HG02571 (cell line): ENCODE data around the gene NRCAM.

Source experiments
- ATAC-seq: cut with Tn5 transposase; IDR thresholded peaks from one replicate; pipeline ENCODE4 v1.9.1; 2021; ENCODE audit warnings: mild to moderate bottlenecking, moderate library complexity; ENCODE audit not compliant: unreplicated experiment

The NRCAM gene

DNA sequence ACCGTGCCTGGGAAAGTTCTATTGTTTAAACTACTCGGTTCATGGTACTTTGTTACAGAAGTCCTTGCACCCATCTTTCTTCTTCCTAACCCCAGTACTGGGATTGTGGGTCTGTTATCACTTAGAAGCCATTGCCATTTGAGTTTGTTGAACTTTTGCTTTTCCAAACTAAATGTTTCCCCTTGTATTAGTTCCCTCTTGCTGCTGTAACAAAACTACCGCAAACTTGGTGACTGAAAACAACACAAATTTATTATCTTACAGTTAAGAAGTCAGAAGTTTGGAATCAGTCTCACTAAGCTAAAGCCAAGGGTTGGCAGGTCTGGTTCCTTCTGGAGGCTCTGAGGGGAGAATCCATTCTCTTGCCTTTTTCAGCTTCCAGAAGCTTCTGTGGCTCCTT lies 319.2 kb downstream of the NRCAM start:
- no peak for ATAC-seq

DNA sequence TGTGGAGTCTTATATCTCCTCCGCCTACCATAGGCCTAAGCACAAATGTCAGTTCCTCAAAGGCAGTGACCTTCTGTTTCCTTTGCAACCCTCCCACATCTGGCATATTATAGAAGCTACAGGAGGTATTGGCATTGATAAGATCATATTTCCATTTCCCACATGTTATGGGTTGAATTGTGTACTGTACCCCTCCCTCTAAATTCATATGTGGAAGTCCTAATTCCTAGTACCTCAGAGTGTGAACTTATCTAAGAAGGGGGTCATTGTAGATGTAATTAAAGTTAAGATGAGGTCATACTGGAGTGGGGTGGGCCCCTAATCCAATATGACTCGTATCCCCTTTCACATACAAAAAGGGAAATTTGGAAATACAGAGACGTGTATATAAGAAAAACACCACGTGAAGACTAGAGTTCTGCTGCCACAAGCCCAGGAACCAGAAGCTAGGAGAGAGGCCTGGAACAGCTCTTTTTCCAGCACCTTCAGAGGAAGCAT lies 320.0 kb downstream of the NRCAM start:
- peak; percentile 32 for ATAC-seq

DNA sequence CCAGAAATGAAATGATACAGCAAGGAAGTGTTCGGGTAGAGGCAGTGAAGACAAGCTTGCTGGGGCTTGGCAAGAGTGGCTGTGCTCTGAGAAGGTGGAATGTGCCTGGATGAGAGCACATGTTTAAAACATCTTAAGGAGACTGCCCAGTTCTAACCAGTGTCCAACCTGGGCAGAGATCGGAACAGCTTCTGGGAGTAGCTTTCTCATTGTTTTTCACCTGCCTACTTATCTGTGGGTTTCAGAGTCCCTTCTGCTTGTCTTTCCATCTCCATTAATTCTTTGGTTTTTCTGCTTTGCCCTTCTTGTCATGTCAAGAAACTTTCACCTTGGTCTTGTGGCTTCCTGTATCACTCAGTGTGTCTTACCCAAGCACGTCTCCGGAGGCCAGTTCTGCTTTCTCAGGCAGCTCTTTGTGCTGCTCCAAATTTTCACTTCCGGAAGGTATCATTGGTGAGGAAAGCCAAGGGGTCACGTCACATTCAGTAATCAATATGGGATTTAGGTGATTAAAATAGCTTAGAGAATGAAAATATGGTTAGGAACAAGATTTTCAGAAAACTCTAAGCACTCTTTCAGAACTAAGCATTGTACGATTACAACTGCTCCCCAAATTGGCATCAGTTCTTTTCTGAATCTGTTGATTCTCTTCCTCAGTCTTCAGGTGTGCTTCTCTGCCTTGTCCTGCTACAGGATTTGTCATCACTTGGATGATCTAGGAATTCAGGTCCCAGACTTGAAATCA lies 320.6 kb downstream of the NRCAM start:
- ATAC-seq: peak; percentile 97

DNA sequence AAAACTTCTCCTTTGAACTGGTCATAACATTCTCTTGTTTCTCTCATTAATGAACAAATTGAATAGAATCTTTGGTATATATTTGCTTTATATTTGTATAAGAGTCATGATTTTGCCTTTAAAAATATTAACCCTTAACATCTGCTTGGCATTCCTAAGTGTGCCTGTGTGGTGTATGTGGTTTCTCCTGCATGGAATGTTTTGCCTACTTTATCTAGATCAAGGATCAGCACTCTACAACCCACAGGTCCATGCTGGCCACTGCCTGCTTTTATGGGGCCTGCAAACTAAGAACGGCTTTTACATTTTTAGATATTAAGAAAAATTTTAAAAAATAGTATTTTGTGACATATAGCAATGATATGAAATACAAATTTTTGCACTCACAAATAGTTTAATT lies 321.8 kb downstream of the NRCAM start:
- no peak for ATAC-seq

DNA sequence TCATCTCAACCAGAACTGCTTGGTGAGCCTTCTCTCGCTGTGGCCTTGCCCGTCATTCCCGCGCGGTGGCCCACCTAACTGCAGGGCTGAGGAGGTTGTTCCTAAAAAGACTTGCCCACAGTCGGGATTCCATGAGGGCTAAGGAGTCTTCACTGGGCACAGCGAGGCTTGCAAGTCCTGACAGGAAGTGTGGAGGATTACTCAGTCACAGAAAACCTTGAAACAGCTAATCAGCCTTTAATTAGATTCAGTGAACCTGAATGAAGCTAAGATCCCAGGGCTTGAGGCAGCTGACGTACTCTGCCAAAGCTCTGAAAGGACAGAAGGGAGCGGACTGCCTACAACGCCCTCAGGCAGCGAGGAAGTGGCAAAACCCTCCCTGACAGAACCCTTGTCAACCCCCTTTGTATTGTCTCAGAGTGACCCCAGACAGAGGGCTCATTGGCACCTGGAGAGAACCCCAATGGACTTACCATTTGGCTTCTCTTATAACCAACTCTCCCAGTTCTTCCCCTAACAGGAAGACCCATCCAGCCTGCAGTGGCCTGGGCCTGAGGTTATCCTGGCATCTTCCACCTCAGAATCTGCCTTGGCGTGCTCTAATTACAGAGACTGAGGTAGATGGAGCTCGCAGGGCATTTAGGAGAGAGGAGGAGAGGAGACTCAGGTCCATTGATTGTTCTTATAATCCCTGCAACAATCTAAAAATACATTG lies 323.5 kb downstream of the NRCAM start:
- no peak for ATAC-seq

DNA sequence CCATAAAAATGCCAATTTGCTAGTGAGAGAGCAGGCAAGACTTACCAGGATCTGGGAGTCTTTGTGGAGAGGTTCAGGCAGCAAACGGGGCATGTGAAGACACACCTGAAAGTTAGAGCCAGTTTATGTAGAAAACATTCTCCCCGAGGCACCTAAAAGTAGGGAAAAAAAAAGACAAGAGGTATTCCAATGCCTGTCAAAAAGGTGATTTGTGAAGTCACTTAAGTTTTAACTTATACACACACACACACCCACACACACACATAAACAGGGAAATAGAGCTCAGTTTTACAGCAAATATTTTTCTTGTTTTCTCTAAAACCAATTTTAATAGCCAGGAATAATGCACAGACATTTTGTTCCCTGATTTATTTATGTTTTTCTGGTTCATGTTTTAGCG lies 326.0 kb downstream of the NRCAM start, which contains the start of gene LAMB4:
Gene LAMB4, minus strand, starts transcription at position 101 of the 400 bp plus-strand sequence. CDS start 7,197 bp downstream, outside the sequence.
- no peak for ATAC-seq

DNA sequence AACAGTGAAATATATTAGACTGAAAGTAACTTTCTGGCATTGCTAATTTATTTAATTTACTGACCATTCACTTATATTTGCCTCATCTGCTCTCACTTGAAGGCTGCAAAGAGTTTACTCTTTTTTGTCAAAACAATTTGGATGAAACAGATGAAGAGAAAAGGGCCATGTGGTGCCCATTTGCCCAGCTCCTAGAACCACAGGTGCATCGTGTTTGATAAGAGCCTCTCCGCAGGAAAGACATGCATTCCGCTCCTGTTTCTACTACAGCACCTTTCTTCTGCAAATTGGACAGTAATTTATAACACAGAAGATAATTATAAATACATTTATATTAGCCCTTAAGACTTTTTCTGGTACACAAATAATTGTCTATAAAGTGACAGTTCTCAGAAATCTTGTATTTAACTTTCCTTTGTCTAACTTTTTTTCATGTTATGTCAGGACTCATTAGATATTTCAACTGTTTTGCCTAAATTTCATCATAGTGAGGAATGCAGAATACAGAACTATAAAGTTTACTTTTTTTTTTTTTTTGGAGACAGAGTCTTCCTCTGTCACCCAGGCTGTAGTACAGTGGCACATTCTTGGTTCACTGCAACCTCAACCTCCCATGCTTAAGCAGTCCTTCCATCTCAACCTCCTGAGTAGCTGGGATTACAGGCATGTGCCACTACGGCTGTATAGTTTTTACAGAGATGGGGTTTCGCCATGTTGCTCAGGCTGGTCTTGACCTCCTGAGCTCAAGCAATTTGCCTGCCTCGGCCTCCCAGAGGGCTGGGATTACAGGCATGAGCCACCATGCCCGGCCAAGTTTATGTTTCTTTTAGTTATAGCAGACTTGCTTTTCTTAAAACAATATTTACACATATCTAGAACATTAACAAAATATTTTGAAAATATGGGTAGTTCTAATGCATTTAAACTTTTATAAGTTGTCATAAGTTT lies 326.9 kb downstream of the NRCAM start:
- ATAC-seq: no peak

GRCh38 chr7:108128514-108128913 lies 327.7 kb downstream of the NRCAM start:
- ATAC-seq: no peak

DNA sequence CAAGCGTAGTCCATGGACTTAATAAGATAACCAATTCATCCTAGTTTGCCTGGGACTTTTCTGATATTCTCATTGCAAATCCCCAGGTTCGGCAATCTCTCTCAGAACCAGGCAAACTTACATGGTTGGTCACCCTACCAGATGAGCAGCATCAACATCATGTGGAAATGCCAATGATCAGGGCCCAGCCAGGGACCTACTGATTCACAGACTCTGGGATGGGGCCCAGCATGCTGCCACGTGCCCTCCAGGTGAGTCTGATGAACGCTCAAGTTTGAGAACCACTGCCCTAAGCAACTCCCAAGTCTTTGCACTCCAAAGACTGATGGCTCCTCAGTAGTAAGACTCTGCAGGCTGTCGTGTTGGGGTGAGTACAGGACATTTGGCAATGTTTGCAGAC lies 328.8 kb downstream of the NRCAM start:
- ATAC-seq: no peak

- ATAC-seq: no peak
Measured at GRCh38 chr7:108124820-108125219, 331.4 kb downstream of the NRCAM start.

DNA sequence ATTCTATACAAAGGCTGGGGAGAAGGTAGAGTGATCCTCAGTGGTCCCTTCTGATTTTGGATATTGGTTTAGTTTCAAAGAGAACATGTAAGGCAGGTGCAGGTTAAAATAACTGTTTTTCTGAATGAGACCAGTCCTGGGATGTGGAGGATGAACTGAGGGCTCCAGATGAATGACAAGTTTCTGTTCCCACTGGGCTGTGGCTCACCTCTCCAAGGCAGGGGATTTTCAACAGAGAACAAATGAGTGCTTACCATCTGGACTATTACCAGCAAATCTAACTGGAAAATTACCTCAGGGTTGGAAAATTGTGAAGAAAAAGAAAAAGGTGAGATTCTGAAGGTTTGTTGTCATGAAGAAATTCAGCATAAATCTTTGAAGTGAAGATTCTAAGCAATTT lies 334.1 kb downstream of the NRCAM start:
- ATAC-seq: no peak

GRCh38 chr7:108120933-108121332 lies 335.3 kb downstream of the NRCAM start:
- no peak for ATAC-seq

- ATAC-seq: no peak
Measured at GRCh38 chr7:108120196-108120595, 336.0 kb downstream of the NRCAM start.

DNA sequence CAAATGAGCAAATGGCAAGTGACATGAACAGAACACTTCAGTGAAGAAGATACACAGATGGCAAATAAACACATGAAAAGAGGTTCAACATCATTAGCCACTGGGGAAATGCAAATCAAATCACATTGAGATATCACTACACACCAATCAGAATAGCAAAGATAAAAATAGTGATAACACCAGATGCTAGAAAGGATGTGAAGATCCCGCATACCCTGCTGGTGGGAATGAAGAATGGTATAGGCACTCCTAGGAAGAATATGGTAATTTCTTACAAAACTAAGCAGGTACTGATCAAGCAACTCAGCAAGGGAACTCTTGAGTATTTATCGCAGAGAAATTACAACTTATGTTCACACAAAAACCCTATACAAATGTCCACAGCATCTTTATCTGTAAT lies 337.3 kb downstream of the NRCAM start:
- ATAC-seq: no peak

DNA sequence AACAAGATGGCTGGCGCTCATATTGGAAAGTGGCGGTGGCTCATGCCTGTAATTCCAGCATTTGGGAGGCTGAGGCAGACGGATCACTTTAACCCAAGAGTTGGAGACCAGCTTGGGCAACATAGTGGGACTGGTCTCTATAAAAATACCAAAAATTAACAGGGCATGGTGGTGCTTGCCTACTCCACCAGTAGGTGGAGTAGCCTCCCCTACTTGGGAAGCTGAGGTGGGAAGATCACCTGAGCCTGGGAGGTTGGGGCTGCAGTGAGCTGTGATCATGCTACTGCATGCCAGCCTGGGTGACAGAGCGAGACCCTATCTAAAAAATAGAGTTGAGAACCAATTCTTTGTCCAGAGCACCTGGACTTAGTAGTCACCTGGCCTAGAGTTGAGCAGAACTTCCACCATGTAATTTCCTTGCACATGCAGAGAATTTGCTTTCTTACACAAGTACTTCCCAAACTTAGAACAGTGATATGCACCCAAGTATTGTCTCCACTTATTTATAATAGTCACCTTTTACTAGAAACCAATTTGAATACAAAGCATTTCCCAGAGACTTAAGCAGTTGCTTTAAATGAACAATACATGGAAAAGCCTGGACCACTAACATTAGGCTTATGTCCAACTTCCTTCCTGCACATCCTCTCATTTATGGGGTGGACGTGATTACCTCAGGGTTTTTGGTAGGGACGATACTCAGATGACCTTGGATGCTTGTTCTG lies 342.0 kb downstream of the NRCAM start:
- ATAC-seq: no peak

GRCh38 chr7:108112683-108113082 lies 343.6 kb downstream of the NRCAM start:
- no peak for ATAC-seq

DNA sequence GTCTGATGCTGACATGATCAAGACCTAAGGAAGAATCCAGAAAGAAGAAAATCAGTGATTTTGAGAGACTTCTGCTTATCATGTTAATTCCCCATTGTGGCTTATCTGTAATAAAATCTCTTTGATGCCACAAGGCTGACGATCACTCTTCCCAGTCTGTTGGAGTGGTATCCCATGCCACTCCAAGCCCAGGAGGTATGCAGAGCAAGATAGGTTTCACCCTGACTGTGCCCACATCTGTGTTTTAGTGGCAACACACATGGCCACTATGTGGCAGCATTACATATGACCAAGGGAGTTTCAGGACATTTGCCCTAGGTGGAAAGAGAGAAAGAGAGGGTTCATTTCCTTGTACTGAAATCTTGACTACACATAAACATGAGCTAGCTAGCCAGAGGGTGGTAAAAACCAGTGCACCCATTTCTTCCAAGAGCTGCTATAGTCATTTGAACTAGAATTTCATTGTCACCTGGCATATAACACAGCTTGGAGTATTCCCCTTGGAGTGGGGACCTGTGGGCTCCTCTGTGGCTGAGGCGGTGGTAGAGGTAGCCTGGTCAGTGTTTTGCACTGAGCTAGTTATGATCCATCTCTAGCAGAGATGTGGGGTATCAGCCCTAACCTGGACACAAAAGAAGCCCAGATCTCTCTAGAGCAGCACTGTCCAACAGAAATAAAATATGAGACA lies 346.9 kb downstream of the NRCAM start:
- ATAC-seq: no peak

DNA sequence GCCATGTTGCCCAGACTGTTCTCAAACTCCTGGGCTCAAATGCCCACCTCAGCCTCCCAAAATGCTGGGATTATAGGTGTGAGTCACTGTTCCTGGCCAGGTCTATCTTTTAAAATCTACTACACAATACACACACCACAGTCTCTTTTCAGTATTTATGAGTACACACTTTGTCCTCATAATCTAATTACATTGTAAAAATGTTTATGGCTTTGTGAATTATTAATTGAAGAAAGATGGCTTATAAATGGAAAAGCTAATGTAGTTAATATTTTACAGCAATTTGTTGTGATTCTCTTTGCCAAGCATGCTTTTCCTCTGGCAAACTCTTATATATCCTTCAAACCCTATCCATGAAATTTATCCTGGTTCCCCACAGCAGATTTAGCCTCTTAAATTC lies 348.1 kb downstream of the NRCAM start:
- ATAC-seq: no peak

- ATAC-seq: no peak
Measured at GRCh38 chr7:108104324-108104723, 351.9 kb downstream of the NRCAM start.
